RWPE1 (cell line): ENCODE data around the gene ZDHHC21.

Source experiments
- CTCF ChIA-PET: fragments of 350-600 bp; sonication (Branson Sonifier 250); formaldehyde crosslinking; extraction: SDS; loops from one replicate; lab custom pipeline; 2021; lab: Yijun Ruan, JAX
- POLR2A ChIA-PET: fragments of 400-600 bp; formaldehyde crosslinking; extraction: SDS; loops from one replicate; lab custom pipeline; 2020; ENCODE audit warnings: antibody characterized with exemption; ENCODE audit not compliant: low non-redundant PET; lab: Yijun Ruan, JAX
- DNase-seq: peaks from one replicate; pipeline ENCODE4 v3.0.0; 2012; ENCODE audit warnings: low spot score
- H3K27ac ChIP-seq: fragments of 450-650 bp; 2 replicates; pipeline ENCODE4 v1.5.1; 2017
- TF ChIP-seq, protein P1 (sequence below): fragments of 450-650 bp; conservative IDR thresholded peaks from 2 replicates; pipeline ENCODE4 v1.5.1; 2017; ENCODE audit warnings: low read depth, mild to moderate bottlenecking

The ZDHHC21 gene, protein sequence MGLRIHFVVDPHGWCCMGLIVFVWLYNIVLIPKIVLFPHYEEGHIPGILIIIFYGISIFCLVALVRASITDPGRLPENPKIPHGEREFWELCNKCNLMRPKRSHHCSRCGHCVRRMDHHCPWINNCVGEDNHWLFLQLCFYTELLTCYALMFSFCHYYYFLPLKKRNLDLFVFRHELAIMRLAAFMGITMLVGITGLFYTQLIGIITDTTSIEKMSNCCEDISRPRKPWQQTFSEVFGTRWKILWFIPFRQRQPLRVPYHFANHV

GRCh38 chr9:14693251-14693861, at the start of gene ZDHHC21:
TSS of gene ZDHHC21 (minus strand) at chr9:14693432. CDS start at chr9:14674340, 19,092 bp downstream.
- H3K27ac ChIP-seq: no peak within 1 kb of the TSS
- POLR2A ChIA-PET: interaction anchor here (0.6 kb wide), 1 partner anchor 66 kb away, joined by 3 read pairs; no protein-coding TSS in a partner anchor
- CTCF ChIA-PET: interaction anchor here (0.6 to 0.7 kb wide), 2 partner anchors 1659 to 1716 kb away, joined by 3 to 4 read pairs; no protein-coding TSS in a partner anchor
- TF ChIP-seq, protein P1, sequence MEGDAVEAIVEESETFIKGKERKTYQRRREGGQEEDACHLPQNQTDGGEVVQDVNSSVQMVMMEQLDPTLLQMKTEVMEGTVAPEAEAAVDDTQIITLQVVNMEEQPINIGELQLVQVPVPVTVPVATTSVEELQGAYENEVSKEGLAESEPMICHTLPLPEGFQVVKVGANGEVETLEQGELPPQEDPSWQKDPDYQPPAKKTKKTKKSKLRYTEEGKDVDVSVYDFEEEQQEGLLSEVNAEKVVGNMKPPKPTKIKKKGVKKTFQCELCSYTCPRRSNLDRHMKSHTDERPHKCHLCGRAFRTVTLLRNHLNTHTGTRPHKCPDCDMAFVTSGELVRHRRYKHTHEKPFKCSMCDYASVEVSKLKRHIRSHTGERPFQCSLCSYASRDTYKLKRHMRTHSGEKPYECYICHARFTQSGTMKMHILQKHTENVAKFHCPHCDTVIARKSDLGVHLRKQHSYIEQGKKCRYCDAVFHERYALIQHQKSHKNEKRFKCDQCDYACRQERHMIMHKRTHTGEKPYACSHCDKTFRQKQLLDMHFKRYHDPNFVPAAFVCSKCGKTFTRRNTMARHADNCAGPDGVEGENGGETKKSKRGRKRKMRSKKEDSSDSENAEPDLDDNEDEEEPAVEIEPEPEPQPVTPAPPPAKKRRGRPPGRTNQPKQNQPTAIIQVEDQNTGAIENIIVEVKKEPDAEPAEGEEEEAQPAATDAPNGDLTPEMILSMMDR: no peak
- DNase-seq: peak; percentile 20

- ChIA-PET CTCF (interaction anchor here (0.7 to 1.1 kb wide), 2 partner anchors 27 to 978 kb away, joined by 3 to 4 read pairs; no protein-coding TSS in a partner anchor), POLR2A (no interaction called here)
- no peak overlapping the region for H3K27ac ChIP-seq
- TF ChIP-seq, protein P1: no peak
- DNase-seq: no peak
Observed at GRCh38 chr9:14741369-14741768, 48.1 kb upstream of the ZDHHC21 start.

DNA sequence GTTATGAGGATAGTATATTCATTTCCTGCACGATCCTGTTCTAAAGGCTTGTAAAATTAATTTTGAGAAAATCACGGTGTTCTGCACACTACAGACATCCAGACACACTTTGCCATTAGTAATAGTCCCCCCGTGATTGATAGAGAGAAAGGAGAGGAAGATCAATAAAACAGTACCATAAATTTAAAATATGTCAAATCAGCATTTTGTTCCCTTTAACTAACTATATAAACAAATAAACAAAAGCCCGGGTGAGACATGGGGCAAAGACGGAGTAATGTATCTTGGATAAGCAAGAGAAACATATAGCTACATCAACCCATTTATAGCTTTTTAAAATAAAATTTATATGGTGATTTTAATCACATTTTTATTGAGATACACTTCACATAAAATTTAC, 39.9 kb upstream of the ZDHHC21 start:
- TF ChIP-seq, protein P1: no peak
- ChIA-PET CTCF (interaction anchor here (0.6 kb wide), 1 partner anchor 20 kb away, joined by 4 read pairs; no protein-coding TSS in a partner anchor), POLR2A (no interaction called here)
- no peak for DNase-seq
- H3K27ac ChIP-seq: no peak overlapping the region

DNA sequence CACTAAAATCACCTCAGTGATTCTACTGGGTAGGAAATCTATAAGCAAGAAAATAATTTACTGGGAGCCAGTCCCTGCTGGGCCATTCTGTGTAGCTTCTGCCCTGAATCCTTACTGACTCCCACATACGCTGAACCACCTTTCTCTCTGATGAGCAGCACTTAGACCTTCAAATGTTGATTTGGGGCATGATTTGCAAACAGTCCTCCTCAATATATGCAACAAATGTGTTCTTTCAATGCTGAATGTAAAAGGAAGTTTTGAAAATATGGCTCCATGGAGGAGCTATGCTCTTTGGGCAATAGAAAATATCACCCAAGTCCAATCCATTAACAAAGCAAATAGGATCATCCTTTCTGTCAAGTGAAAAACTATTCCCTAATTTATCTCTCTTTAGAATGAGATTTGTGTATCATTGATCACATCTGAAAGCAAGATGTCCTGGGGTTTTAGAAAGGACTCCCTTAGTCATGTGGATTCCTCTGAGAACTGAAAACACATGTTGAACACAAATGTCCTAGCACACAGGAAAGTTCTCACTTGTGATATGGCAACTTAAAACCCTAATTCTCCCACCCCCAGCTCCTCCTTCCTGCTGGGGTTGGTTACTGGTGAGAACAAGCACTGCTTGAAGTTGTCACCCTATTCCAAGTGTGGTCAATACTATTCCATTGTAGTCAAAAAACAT, 38.2 kb upstream of the ZDHHC21 start:
- H3K27ac ChIP-seq: no peak overlapping the region
- ChIA-PET POLR2A (no interaction called here), CTCF (interaction anchor here (0.6 to 1.0 kb wide), 2 partner anchors 37 to 104 kb away, joined by 3 read pairs; no protein-coding TSS in a partner anchor)
- no peak for DNase-seq
- TF ChIP-seq, protein P1: no peak

- POLR2A ChIA-PET: no interaction called here
- TF ChIP-seq, protein P1: no peak
- DNase-seq: no peak
- no peak overlapping the region for H3K27ac ChIP-seq
- CTCF ChIA-PET: interaction anchor here (1.0 kb wide), 1 partner anchor 38 kb away, joined by 3 read pairs; no protein-coding TSS in a partner anchor
Observed at GRCh38 chr9:14730461-14730898, 37.2 kb upstream of the ZDHHC21 start.

DNA sequence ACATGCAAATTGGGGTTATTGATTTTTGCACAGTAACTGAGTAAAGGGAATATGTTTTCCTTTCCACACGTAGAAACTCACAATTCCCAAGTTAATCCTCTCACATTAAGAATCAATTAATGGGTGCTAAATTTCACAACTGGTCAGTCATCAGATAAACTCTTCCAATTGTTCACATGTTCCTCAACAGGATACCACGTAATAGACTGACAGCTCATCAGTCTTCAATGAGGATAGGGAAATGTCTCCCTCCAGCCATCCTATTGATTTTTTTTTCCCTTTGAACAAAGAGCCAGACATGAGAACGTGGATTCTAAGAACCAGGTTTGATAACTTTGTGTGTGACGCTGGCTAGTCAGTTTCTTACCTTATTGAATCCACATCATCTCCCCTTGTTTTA, 30.1 kb upstream of the ZDHHC21 start:
- TF ChIP-seq, protein P1: no peak
- no peak for DNase-seq
- H3K27ac ChIP-seq: no peak overlapping the region
- ChIA-PET POLR2A (no interaction called here), CTCF (no interaction called here)
